Right kidney (tissue), 1 donor: ENCODE results near the gene TEX30.

Source experiments
- DNase-seq: peaks from one replicate; pipeline ENCODE4 v3.0.0-alpha.2; 2016

The TEX30 gene

DNA sequence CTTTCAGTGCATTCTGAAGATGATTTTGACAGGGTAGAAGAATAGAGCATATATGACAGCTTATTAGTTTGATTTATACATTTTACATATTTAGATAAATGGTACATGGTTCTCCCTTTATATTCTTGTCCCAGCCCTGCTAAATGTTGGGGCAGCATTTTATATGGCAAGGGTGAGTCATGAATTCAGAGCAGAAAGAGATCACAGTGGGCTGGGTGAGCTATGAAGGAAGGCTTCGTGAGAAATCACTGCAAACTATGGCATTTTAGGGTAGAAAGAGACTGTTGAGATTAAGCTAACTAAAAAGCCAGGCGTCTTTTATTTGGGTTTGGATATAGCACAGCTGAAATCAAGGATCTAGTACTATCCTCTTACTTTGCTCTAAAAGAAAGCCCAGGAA is 54.8 kb downstream of the TEX30 start:
- DNase-seq = no peak
